ENCODE data around the gene SPOCK2. TPM values are rescaled to one million over a fixed set of nuclear protein-coding genes. Genes with fewer than 3 reads are reported as not detected.
"Not testable (repeated sequence)": the region's sequence is repeated elsewhere in the genome, so short reads cannot be mapped to it uniquely, and the experiment has no call there.

Gene SPOCK2
- not detected in 2 replicates for total RNA-seq (2014; rRNA removed; shearing (Covaris generic); ENCODE audit: low replicate concordance)

DNA sequence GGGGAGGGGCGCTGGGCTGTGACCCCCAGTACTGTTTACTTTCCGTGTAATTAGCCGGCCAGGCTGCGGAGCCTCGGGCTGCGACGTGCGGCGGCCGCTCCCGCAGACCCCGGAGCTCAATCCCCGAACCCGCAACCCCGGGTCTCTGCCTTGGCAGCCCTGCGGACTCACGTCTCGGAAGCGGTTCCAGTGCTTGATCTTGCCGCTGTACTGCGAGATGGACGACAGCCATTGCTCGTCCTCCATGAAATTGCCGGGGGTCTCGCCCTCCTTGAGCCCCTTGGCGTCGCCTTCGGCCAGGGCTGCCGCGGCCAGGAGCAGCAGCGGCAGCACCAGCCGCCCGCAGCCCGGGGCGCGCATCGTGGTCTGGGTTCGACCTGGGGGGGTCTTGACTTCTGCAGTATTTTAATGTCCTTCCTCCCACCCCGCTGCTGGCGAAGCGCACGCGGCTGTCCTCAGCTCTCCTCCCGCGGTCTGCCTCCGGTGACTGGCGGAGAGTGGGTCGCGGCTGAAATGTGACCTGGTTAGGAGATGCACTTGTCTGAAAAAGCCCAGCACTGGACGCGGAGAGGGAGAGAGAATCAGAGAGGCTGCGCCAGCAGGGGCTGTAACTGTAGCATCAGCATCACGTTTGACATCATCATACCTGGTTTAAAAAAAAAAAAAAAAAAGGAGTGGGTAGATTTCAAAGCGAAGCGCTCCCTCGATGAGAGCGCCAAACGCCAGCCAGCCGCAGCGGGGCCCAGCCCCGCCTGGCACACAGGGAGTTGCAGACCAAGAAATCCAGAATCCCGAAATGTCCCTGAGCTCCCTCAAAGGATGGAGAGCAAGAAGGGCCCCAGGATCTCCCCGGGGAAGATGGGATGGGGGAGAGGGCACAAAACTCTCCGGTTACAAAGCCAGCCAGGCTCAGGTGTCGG lies at the start of gene SPOCK2:
TSS of gene SPOCK2 (minus strand) at position 583 of the 920 bp plus-strand sequence. CDS start at position 360, 223 bp downstream.
- no peak for DNase-seq
- Histone ChIP-seq H3K4me3 (no peak within 1 kb of the TSS), H3K9me3 (no peaks in the 10 kb centered on the region), H3K36me3 (no peaks in the 10 kb centered on the region), H3K27me3 (no peaks in the 10 kb centered on the region)

DNA sequence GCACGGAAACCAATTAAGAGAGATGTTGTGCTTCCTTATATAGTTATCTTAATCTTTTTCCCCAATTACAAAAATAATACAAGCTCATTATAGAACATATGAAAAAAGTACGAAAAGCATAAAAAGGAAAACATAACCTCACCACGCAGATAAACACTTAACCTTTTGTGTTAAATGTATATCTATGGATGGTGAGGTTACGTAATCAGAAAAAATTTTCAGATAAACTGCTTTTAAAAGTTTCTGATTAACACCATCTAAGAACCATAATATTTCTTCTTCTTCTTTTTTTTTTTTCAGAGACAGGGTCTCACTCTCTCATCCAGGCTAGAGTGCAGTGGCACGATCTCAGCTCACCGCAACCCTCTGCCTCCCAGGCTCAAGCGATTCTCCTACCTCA lies 49.2 kb upstream of the SPOCK2 start:
- Histone ChIP-seq H3K4me3 (no peak overlapping the region), H3K36me3 (no peaks in the 10 kb centered on the region; the same call in 1 of the 2 replicates), H3K9me3 (no peaks in the 10 kb centered on the region), H3K27me3 (no peaks in the 10 kb centered on the region)
- DNase-seq = no peak

DNA sequence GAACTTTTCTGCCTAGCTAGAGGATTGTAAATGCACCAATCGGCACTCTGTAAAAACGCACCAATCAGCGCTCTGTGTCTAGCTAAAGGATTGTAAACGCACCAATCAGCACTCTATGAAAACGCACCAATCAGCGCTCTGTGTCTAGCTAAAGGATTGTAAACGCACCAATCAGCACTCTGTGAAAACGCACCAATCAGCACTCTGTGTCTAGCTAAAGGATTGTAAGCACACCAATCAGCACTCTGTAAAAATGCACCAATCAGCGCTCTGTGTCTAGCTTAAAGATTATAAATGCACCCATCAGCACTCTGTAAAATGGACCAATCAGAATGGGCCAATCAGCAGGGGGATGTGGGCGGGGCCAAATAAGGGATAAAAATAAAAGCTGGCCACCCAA lies 47.9 kb upstream of the SPOCK2 start:
- DNase-seq, H3K4me3 ChIP-seq: not testable (repeated sequence)

DNA sequence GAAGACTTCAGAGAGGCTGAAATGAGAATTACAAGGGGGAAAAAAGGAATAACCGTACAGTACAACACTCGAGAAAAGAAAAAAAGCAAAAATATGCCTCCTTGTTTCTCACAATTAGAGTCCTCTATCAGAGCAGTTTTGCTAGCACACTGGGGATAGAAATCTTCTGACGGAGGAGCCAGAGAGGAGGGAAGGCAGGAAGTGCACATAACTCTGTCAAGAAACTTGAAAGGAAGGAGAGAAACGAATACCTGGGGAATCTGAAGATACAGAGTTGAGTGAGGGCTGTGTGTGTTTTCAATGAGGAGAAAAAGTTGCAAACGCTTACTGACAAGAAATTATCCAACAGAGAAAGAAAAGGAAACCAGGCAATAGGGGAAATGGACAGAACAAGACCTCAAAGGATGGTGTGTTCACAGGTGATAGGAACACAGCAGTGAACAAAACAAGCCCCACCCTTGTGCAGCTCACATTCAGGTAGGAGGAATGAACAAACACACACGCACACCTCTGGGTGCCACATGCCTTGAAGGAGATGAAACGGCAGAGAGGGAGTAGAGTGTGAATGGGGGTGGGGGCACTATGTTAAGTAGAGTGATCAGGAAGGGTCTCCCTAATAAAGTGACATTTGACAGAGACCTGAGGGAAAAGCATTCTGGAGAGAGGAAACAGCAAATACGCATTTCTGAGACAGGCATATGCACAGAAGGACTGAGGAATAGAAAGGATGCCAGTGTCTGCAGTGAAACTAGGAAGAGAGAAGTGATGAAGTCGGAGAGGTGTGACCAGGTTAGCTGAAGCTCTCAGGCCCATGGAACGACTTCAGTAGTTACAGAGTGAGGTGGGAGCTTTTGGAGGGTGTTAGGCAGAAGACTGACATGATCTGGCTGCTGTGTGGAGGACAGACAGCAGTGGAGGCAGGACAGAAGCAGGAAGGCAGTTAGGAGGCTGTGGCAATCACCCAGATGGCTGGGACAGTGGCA lies 46.7 kb upstream of the SPOCK2 start:
- no peak overlapping the region for H3K4me3 ChIP-seq
- H3K27me3 ChIP-seq = no peaks in the 10 kb centered on the region
- DNase-seq = no peak
- H3K9me3 ChIP-seq = no peaks in the 10 kb centered on the region
- H3K36me3 ChIP-seq = no peaks in the 10 kb centered on the region; the same call in 1 of the 2 replicates

More for the DNA sequence above, 47.9 kb upstream of the SPOCK2 start:
- H3K9me3 ChIP-seq, H3K27me3 ChIP-seq, H3K36me3 ChIP-seq: not testable (repeated sequence)

DNA sequence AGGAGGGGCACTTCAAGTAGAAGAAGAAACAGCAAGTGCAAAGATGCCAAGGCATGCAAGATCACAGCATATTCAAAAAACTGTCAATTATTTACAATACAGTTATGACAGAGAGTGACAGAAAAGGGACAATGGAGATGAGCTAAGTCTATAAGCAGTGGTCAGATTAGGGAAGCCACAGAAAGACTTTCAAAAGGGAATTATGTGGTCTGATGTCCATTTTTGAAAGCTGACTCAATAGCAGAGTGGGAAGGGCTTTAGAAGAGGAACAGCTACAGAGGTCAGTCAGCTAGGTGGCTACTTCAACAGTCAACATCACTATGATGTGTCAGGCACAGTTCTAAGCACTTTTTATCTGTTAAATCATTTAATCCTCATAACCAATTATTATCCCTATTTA lies 45.2 kb upstream of the SPOCK2 start:
- Histone ChIP-seq H3K4me3 (no peak overlapping the region), H3K9me3 (no peaks in the 10 kb centered on the region), H3K27me3 (no peaks in the 10 kb centered on the region), H3K36me3 (no peaks in the 10 kb centered on the region; the same call in 1 of the 2 replicates)
- DNase-seq = no peak

DNA sequence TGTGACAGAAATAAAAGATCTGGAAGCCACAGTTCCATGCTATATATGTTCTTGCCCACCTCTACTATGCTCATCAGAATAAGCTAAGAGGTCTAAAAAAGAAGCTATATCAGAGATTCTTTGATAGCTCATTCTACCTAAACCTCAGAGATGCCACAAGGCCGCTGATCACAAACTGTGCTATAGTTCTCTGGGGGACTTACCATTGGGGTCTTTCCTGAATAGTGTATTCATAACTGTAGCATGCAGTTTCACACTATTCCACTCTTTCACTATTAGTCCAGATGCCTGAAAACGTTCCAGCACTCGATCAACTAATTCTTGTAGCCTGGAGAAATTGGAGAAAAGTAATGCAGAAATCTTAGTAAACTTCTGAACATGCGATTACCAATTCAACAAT lies 44.5 kb upstream of the SPOCK2 start:
- no peaks in the 10 kb centered on the region for H3K9me3 ChIP-seq
- no peaks in the 10 kb centered on the region; the same call in 1 of the 2 replicates for H3K36me3 ChIP-seq
- DNase-seq = no peak
- no peak overlapping the region for H3K4me3 ChIP-seq
- no peaks in the 10 kb centered on the region for H3K27me3 ChIP-seq

- Histone ChIP-seq H3K36me3 (peaks cover 3% of the 10 kb centered on the region; the same call in 1 of the 2 replicates), H3K9me3 (no peaks in the 10 kb centered on the region), H3K4me3 (no peak overlapping the region), H3K27me3 (no peaks in the 10 kb centered on the region)
- DNase-seq = no peak
These were observed 39.2 kb upstream of the SPOCK2 start for GRCh38 chr10:72127571-72127970.

DNA sequence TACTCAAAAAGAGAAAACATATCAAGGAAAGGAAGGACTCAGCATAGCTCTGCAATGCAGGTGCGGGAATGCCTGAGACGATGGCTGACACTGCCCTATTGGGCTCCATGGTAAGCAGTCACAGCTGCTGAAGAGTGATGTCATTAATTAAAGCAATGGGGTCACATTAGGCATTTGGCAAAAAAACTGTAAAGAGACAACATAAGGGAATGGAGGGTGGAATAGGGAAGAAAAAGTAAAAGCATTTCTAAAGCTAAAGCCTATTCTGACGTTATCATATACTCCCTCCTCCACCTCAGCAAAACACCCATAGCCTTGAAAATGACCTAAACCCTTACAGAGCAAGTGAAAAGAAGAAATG lies 38.5 kb upstream of the SPOCK2 start:
- H3K9me3 ChIP-seq = no peaks in the 10 kb centered on the region
- no peak for DNase-seq
- H3K27me3 ChIP-seq = no peaks in the 10 kb centered on the region
- no peak overlapping the region for H3K4me3 ChIP-seq
- peaks cover 3% of the 10 kb centered on the region; the same call in 1 of the 2 replicates for H3K36me3 ChIP-seq

DNA sequence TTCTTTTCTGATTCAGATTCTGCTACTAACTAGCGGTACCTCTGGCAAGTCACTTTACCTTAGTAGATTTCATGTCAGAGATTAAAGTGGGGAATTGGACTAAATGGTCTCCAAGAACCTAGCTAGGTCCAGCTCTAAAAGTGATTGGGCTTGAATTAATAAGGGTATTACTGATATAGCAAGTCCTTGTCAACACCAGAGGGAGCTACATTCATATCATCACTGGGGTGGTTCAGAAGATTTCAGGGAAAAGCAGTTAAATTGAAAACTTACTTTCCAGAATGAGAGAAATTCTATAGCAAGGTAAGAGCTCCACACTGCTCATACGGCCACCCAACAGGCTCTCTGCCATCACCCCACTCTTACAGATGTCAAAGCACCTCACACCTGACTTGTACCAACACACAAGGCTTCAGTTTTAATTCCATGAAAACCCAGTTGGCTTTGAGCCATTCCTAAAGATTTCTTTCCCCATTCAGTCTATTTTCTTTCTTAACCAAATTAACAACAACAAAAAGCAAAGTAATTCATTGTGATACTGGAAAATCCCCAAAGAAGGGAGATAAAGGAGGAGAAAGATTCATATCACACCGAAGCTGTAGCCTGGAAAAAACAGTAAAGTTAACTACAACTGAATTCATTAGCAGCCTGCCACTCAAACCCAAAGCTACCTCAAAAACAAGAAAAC lies 38.0 kb upstream of the SPOCK2 start:
- no peaks in the 10 kb centered on the region for H3K27me3 ChIP-seq
- no peak for DNase-seq
- no peak overlapping the region for H3K4me3 ChIP-seq
- no peaks in the 10 kb centered on the region for H3K9me3 ChIP-seq
- peaks cover 3% of the 10 kb centered on the region; the same call in 1 of the 2 replicates for H3K36me3 ChIP-seq

DNA sequence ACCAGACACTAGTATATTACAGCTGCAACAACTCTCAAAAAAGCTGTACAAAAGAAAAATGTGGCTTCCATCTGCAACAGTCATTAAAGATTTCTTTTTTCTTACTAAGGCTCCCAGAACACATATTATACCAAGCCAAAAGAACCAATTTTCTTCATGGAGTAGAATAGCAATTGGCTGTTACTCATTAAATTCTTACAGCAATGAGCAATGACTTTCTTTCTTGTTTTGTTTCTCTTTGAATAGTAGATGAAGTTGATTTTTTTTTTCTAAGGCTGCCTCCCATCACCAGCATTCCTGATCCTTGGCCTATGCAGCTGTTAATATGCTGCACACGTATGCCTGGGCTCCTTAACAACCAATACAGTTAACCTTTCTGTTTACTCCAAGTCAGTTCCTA lies 36.6 kb upstream of the SPOCK2 start:
- no peak overlapping the region for H3K4me3 ChIP-seq
- no peaks in the 10 kb centered on the region for H3K9me3 ChIP-seq
- H3K27me3 ChIP-seq = no peaks in the 10 kb centered on the region
- peaks cover 3% of the 10 kb centered on the region; the same call in 1 of the 2 replicates for H3K36me3 ChIP-seq
- DNase-seq = no peak

- Histone ChIP-seq H3K4me3 (no peak overlapping the region), H3K27me3 (no peaks in the 10 kb centered on the region), H3K36me3 (peaks cover 3% of the 10 kb centered on the region; the same call in 1 of the 2 replicates), H3K9me3 (no peaks in the 10 kb centered on the region)
- no peak for DNase-seq
These were observed 36.0 kb upstream of the SPOCK2 start for GRCh38 chr10:72124381-72124780.

DNA sequence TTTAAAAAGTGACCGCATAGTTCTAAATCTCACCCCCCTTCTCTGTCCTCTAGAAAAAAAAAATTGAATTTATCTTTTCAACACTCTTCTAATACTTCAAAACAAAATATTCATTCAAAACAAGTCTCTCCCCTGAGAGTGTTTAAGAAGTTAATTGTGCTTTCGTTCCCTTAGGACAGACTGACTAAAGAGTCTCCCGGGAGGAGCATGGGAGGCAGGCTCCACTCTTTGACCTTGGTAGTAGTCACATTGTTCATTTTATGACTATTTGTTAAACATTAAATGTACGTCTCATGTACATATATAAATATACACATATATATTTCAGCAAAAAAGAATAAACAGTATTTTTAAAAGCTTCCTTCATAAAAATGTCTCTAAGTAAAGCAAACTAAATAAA lies 35.3 kb upstream of the SPOCK2 start:
- H3K27me3 ChIP-seq = no peaks in the 10 kb centered on the region
- peaks cover 3% of the 10 kb centered on the region; the same call in 1 of the 2 replicates for H3K36me3 ChIP-seq
- no peak overlapping the region for H3K4me3 ChIP-seq
- H3K9me3 ChIP-seq = no peaks in the 10 kb centered on the region
- no peak for DNase-seq

GRCh38 chr10:72122221-72122620 lies 33.9 kb upstream of the SPOCK2 start:
- Histone ChIP-seq H3K9me3 (no peaks in the 10 kb centered on the region), H3K36me3 (peaks cover 6% of the 10 kb centered on the region), H3K27me3 (no peaks in the 10 kb centered on the region), H3K4me3 (no peak overlapping the region)
- no peak for DNase-seq

DNA sequence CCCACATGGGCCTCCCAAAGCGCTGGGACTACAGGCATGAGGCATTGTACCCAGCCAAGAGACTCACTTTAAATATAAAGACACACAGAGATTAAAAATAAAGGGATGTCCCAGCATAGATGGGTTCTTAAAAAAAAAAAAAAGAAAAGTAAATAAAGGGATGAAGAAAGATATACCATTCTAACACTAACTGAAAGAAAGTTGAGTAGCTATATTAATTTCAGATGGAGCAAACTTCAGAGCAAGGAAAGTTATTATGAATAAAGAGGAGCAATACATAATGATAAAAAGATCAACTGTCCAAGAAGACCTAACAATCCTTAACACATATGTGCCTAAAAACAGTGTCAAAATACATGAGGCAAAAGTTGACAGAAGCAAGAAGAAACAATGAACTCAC lies 33.0 kb upstream of the SPOCK2 start:
- peaks cover 2% of the 10 kb centered on the region for H3K36me3 ChIP-seq
- no peak for DNase-seq
- H3K27me3 ChIP-seq = no peaks in the 10 kb centered on the region
- no peak overlapping the region for H3K4me3 ChIP-seq
- H3K9me3 ChIP-seq = peaks cover 5% of the 10 kb centered on the region; the same call in 1 of the 2 replicates

DNA sequence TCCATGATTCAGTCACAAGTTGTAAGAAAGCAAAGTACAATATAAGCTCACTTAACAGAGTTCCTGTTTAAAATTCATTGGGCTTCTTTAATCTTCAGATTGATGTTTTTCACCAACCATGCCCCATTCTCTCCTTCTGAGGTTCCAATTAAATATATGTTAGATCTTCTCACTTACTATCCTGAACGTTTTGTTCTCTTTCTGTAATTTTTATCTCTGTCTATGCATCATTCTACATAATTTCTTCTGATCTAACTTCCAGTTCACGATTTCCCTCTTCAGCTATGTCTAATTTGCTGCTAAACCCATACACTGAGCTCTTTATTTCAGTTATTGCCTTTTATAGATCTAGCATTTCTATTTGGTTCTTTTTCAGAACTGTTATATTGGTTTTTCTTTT lies 28.0 kb upstream of the SPOCK2 start:
- no peak for DNase-seq
- Histone ChIP-seq H3K4me3 (no peak overlapping the region), H3K36me3 (peaks cover 2% of the 10 kb centered on the region), H3K9me3 (peaks cover 8% of the 10 kb centered on the region; the same call in 1 of the 2 replicates), H3K27me3 (no peaks in the 10 kb centered on the region)

DNA sequence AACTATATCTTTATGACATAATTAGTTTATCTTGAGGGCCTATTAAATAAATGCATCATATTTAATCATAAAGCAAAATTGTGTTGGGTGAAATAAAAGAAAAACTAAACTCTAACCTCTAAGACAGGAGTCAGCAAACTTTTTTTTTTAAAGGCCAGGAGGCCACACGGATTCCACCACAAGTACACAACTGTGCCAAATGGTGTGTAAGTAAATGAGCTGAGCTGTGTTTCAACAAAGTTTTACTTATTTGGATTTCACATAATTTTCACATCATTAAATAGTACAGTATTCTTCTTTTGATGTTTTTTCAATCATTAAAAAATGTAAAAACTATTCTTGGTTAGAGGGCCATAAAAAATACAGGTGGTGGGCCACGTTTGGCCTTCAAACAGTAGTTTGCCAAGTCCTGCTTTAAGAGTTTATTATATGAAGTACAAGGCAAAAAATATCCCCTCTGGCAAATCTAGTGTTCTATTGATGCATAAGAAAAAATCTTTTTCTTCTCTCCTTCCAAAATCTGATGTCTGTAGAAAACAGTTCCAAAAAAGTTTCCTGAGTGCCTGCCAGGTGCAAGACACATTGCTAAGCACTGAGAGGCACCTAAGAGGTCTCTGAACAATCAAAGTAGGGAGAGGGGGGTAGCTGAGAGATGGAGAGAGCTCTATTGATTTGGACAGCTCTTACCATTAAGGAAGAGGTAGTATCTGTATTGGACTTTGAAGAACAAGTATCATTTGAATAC lies 26.5 kb upstream of the SPOCK2 start:
- H3K9me3 ChIP-seq = peaks cover 8% of the 10 kb centered on the region; the same call in 1 of the 2 replicates
- no peak for DNase-seq
- peaks cover 2% of the 10 kb centered on the region for H3K36me3 ChIP-seq
- no peaks in the 10 kb centered on the region for H3K27me3 ChIP-seq
- no peak overlapping the region for H3K4me3 ChIP-seq

Measured in MG63 (cell line).